Subcutaneous adipose tissue (tissue), 4 donors: ENCODE data around the gene SCGB1C1. TPM values are rescaled to one million over a fixed set of nuclear protein-coding genes. Genes with fewer than 3 reads are reported as not detected.

Experiments
- CTCF ChIP-seq: fragments of 450-650 bp; IDR thresholded peaks from one replicate; pipeline ENCODE4 v1.5.1; 2016; ENCODE audit warnings: low read depth, mild to moderate bottlenecking, control low read depth, antibody characterized with exemption, moderate library complexity
- total RNA-seq, 4 donors: library from RNA; depleted of rRNA; stranded (reverse); fragments of >200 nt; gene quantifications; one replicate each; pipeline ENCODE4 v1.1.0, GENCODE V29; 2016

SCGB1C1 gene
- total RNA-seq, 4 donors from 2014 or later = not detected

- TF ChIP-seq CTCF = no peak
Measured at GRCh38 chr11:208917-209260, 16.0 kb downstream of the SCGB1C1 start.

GRCh38 chr11:209275-210121 is 16.6 kb downstream of the SCGB1C1 start:
- no peak for TF ChIP-seq CTCF

GRCh38 chr11:210122-210802 is 17.4 kb downstream of the SCGB1C1 start:
- TF ChIP-seq CTCF = no peak

GRCh38 chr11:210803-211180 is 17.9 kb downstream of the SCGB1C1 start:
- no peak for TF ChIP-seq CTCF

GRCh38 chr11:211295-211694 is 18.4 kb downstream of the SCGB1C1 start:
- no peak for TF ChIP-seq CTCF

- no peak for TF ChIP-seq CTCF
Measured at GRCh38 chr11:211741-212140, 18.9 kb downstream of the SCGB1C1 start.
